H1 (cell line): Measurements from ENCODE around the gene CNOT10. TPM values are rescaled to one million over a fixed set of nuclear protein-coding genes. Genes with fewer than 3 reads are reported as not detected.

ENCODE experiments used
- CTCF ChIA-PET: fragments of 300-600 bp; sonication (Branson Sonifier 250); formaldehyde crosslinking; loops from one replicate; lab custom pipeline; 2021; ENCODE audit not compliant: partially characterized antibody; lab: Charles Lee
- POLR2A ChIA-PET: fragments of 300-600 bp; sonication (Branson Sonifier 250); formaldehyde crosslinking; loops from one replicate; lab custom pipeline; 2021; ENCODE audit warnings: inconsistent platforms; ENCODE audit not compliant: partially characterized antibody; lab: Charles Lee
- DNase-seq, 2 experiments: peaks; one replicate each; pipeline versions ENCODE4 v3.0.0 to v3.0.0-alpha.2; 2010 to 2022; ENCODE audit warnings: low spot score in 2 of 2, low read depth in 1 of 2, mixed read lengths in 1 of 2
- FAIRE-seq: peaks from 2 replicates; lab custom pipeline; 2011; peaks lifted over from hg19 to GRCh38; lab: Jason Lieb, UNC
- H2AFZ ChIP-seq: 2 replicates; pipeline ENCODE4 v1.8.1; 2012; ENCODE audit warnings: low read length, inconsistent platforms
- H2AK5ac ChIP-seq: 2 replicates; pipeline ENCODE4 v1.6.1; 2013; ENCODE audit warnings: low read depth, low read length
- H2BK120ac ChIP-seq: replicated peaks from 2 replicates; pipeline ENCODE3; 2013; ENCODE audit warnings: low read depth, low read length, inconsistent platforms
- H2BK12ac ChIP-seq: 2 replicates; pipeline ENCODE4 v1.6.1; 2013; ENCODE audit warnings: low read depth, low read length
- H2BK15ac ChIP-seq: 2 replicates; pipeline ENCODE4 v1.6.1; 2013; ENCODE audit warnings: low read length
- H2BK20ac ChIP-seq: 2 replicates; pipeline ENCODE4 v1.6.1; 2013; ENCODE audit warnings: low read length
- H2BK5ac ChIP-seq: 2 replicates; pipeline ENCODE4 v1.6.1; 2013; ENCODE audit warnings: low read depth, low read length
- H3K14ac ChIP-seq: 2 replicates; pipeline ENCODE4 v1.6.1; 2013; ENCODE audit warnings: inconsistent platforms; ENCODE audit not compliant: insufficient read length
- H3K18ac ChIP-seq: 2 replicates; pipeline ENCODE4 v1.6.1; 2013; ENCODE audit warnings: low read length; ENCODE audit errors: extremely low read depth
- H3K23ac ChIP-seq: 2 replicates; pipeline ENCODE4 v1.6.1; 2013; ENCODE audit warnings: inconsistent platforms; ENCODE audit not compliant: insufficient read length
- H3K23me2 ChIP-seq: 2 replicates; pipeline ENCODE4 v1.6.1; 2013; ENCODE audit warnings: low read depth, low read length
- H3K27ac ChIP-seq: 2 replicates; pipeline ENCODE4 v1.6.1; 2011; ENCODE audit warnings: low read depth, low read length, inconsistent platforms
- H3K27me3 ChIP-seq, 4 experiments: replicated peaks in 1 of 4; 1 replicate in 1 of 4; 2 replicates in 3 of 4; pipeline versions ENCODE4 v1.6.1 to v1.8.1; 2011 to 2013; ENCODE audit warnings: low read length in 3 of 4, mild to moderate bottlenecking in 3 of 4, inconsistent platforms in 2 of 4, mixed read lengths in 2 of 4, moderate library complexity in 1 of 4; ENCODE audit not compliant: control insufficient read depth in 3 of 4, insufficient read depth in 3 of 4; ENCODE audit errors: extremely low read depth in 1 of 4
- H3K36me3 ChIP-seq, 4 experiments: 2 replicates each; pipeline versions ENCODE4 v1.6.1 to v1.8.1; 2011 to 2013; ENCODE audit warnings: mild to moderate bottlenecking in 4 of 4, low read length in 3 of 4, moderate library complexity in 2 of 4, control low read depth in 1 of 4, inconsistent platforms in 1 of 4; ENCODE audit not compliant: insufficient read depth in 4 of 4, control insufficient read depth in 2 of 4
- H3K4ac ChIP-seq: replicated peaks from 2 replicates; pipeline ENCODE3; 2013; ENCODE audit warnings: low read length, low read depth, mixed read lengths, inconsistent platforms; ENCODE audit not compliant: insufficient read length
- H3K4me1 ChIP-seq, 4 experiments: replicated peaks in 1 of 4; 1 replicate in 1 of 4; 2 replicates in 3 of 4; pipeline versions ENCODE4 v1.6.1 to v1.8.1; 2011 to 2013; ENCODE audit warnings: low read length in 3 of 4, inconsistent platforms in 2 of 4, mixed read lengths in 1 of 4; ENCODE audit not compliant: insufficient read depth in 4 of 4, control insufficient read depth in 3 of 4
- H3K4me2 ChIP-seq, 2 experiments: 2 replicates each; pipeline versions ENCODE4 v1.6.1 to v1.8.1; 2011 to 2013; ENCODE audit warnings: low read depth in 2 of 2, low read length in 2 of 2, control low read depth in 1 of 2, inconsistent platforms in 1 of 2, mild to moderate bottlenecking in 1 of 2; ENCODE audit not compliant: insufficient read depth in 1 of 2
- H3K4me3 ChIP-seq, 4 experiments: fragments of 200-600, 300-600 bp in 1 of 4; sonication (generic), shearing (Covaris generic), sonication (Bioruptor Twin) in 1 of 4; 2 replicates each; pipeline versions ENCODE4 v1.5.1 to v1.8.1; 2011 to 2016; ENCODE audit warnings: low read length in 4 of 4, low read depth in 3 of 4, control low read depth in 2 of 4, inconsistent platforms in 2 of 4, mild to moderate bottlenecking in 2 of 4, mixed read lengths in 1 of 4, moderate library complexity in 1 of 4; ENCODE audit not compliant: insufficient read depth in 2 of 4; ENCODE audit errors: extremely low read depth in 1 of 4
- H3K56ac ChIP-seq: replicated peaks from 2 replicates; pipeline ENCODE3; 2013; ENCODE audit warnings: low read depth, mild to moderate bottlenecking, mixed read lengths, low read length, inconsistent platforms; ENCODE audit not compliant: insufficient read length
- H3K79me1 ChIP-seq: 2 replicates; pipeline ENCODE4 v1.6.1; 2013; ENCODE audit warnings: low read depth, low read length, control low read depth
- H3K79me2 ChIP-seq, 2 experiments: 2 replicates each; pipeline versions ENCODE4 v1.6.1 to v1.8.1; 2012 to 2013; ENCODE audit warnings: low read length in 2 of 2, mild to moderate bottlenecking in 2 of 2, inconsistent platforms in 1 of 2; ENCODE audit not compliant: insufficient read depth in 2 of 2, control insufficient read depth in 1 of 2
- H3K9ac ChIP-seq, 4 experiments: replicated peaks in 1 of 4; 1 replicate in 1 of 4; 2 replicates in 3 of 4; pipeline versions ENCODE4 v1.6.1 to v1.8.1; 2011 to 2013; ENCODE audit warnings: low read depth in 3 of 4, low read length in 3 of 4, control low read depth in 2 of 4, mild to moderate bottlenecking in 2 of 4, moderate library complexity in 2 of 4, inconsistent platforms in 1 of 4; ENCODE audit errors: extremely low read depth in 1 of 4
- H3K9me3 ChIP-seq, 2 experiments: 2 replicates each; pipeline versions ENCODE4 v1.6.1 to v1.8.1; 2012 to 2013; ENCODE audit warnings: mild to moderate bottlenecking in 2 of 2, moderate library complexity in 2 of 2, control low read depth in 1 of 2, inconsistent platforms in 1 of 2, low read depth in 1 of 2, low read length in 1 of 2, mixed read lengths in 1 of 2; ENCODE audit not compliant: insufficient read depth in 2 of 2
- H4K20me1 ChIP-seq, 2 experiments: replicated peaks in 1 of 2; 2 replicates each; pipeline versions ENCODE3 to v1.8.1; 2011 to 2013; ENCODE audit warnings: inconsistent platforms in 2 of 2, low read length in 2 of 2, mild to moderate bottlenecking in 1 of 2; ENCODE audit not compliant: insufficient read depth in 2 of 2, control insufficient read depth in 1 of 2
- H4K5ac ChIP-seq: 2 replicates; pipeline ENCODE4 v1.6.1; 2013; ENCODE audit warnings: low read length, low read depth, mixed read lengths, inconsistent platforms; ENCODE audit not compliant: insufficient read length
- H4K8ac ChIP-seq: 2 replicates; pipeline ENCODE4 v1.8.0; 2013; ENCODE audit warnings: mild to moderate bottlenecking, moderate library complexity, low read length, inconsistent platforms; ENCODE audit not compliant: insufficient read depth; ENCODE audit errors: extremely low read depth
- H4K91ac ChIP-seq: replicated peaks from 2 replicates; pipeline ENCODE3; 2013; ENCODE audit warnings: low read length, mixed read lengths, inconsistent platforms; ENCODE audit not compliant: insufficient read length
- POLR2AphosphoS5 ChIP-seq: IDR thresholded peaks from 2 replicates; pipeline ENCODE4 v1.6.1; 2011; ENCODE audit warnings: low read depth, low read length
- RAD21 ChIP-seq, 2 experiments: IDR thresholded peaks in 1 of 2; conservative IDR thresholded peaks in 1 of 2; 2 replicates each; pipeline ENCODE4 v1.6.1; 2011; ENCODE audit warnings: low read depth in 2 of 2, low read length in 2 of 2, improper control_type of control experiment in 1 of 2, inconsistent platforms in 1 of 2, mild to moderate bottlenecking in 1 of 2, moderate library complexity in 1 of 2
- RFX5 ChIP-seq: IDR thresholded peaks from 2 replicates; pipeline ENCODE4 v1.6.1; 2011; ENCODE audit warnings: low read depth, low read length, improper control_type of control experiment, borderline replicate concordance
- SIRT6 ChIP-seq: IDR thresholded peaks from one replicate; pipeline ENCODE4 v1.7.1; 2012; ENCODE audit warnings: low read length, inconsistent platforms
- SIX5 ChIP-seq: IDR thresholded peaks from 2 replicates; pipeline ENCODE4 v1.6.1; 2011; ENCODE audit warnings: mild to moderate bottlenecking, low read depth, low read length
- SRF ChIP-seq: IDR thresholded peaks from 2 replicates; pipeline ENCODE4 v1.6.1; 2011; ENCODE audit warnings: mild to moderate bottlenecking, low read depth, low read length, moderate library complexity
- YY1 ChIP-seq: IDR thresholded peaks from 2 replicates; pipeline ENCODE4 v1.6.1; 2011; ENCODE audit warnings: low read depth, mild to moderate bottlenecking, low read length
- ZNF274 ChIP-seq: IDR thresholded peaks from 2 replicates; pipeline ENCODE4 v1.7.0; 2012; ENCODE audit warnings: low read length, borderline replicate concordance; ENCODE audit errors: extremely low read depth
- WGBS, 2 experiments: shearing (Covaris generic) in 1 of 2; methylation state at CpG; one replicate each; pipeline versions ENCODE4 v1.1.6 to v1.1.7; 2013 to 2015; ENCODE audit warnings: low lambda C conversion rate in 2 of 2, mixed read lengths in 2 of 2, inconsistent platforms in 1 of 2, low coverage in 1 of 2, missing lambda C conversion rate in 1 of 2; ENCODE audit not compliant: insufficient replicate concordance in 2 of 2, insufficient coverage in 1 of 2, insufficient read length in 1 of 2; ENCODE audit errors: extremely low coverage in 1 of 2, missing lambda C conversion rate in 1 of 2; 5-methylcytosine and 5-hydroxymethylcytosine counted together
- polyA plus RNA-seq, 7 experiments: library from polyadenylated mRNA; depleted of rRNA in 3 of 7; stranded (reverse) in 5 of 7; unstranded in 2 of 7; fragments of >200 nt in 5 of 7; fragments of 200-250 nt in 2 of 7; gene quantifications; 1 replicate in 5 of 7; 2 replicates in 1 of 7; 4 replicates in 1 of 7; pipeline versions ENCODE4 v1.2.1 to v1.2.3, GENCODE V29; 2011 to 2013; ENCODE audit warnings: missing spikeins in 2 of 7, mixed read lengths in 2 of 7
- total RNA-seq: library from RNA; stranded (reverse); fragmentation: NEBNext Ultra II Directional; extraction: Animal tissue kit (Norgen Biotek cat#: 25700); gene quantifications from 2 replicates; pipeline ENCODE4 v1.2.1, GENCODE V29; 2021
- TF ChIP-seq, protein P1 (sequence below), 3 experiments: IDR thresholded peaks; 1 replicate in 2 of 3; 2 replicates in 1 of 3; pipeline versions ENCODE4 v1.5.1 to v1.6.1; 2011; ENCODE audit warnings: low read length in 3 of 3, mild to moderate bottlenecking in 3 of 3, inconsistent platforms in 2 of 3, low read depth in 1 of 3, moderate library complexity in 1 of 3; ENCODE audit not compliant: insufficient read depth in 1 of 3; ENCODE audit errors: control extremely low read depth in 1 of 3

Gene CNOT10
- total and polyA plus RNA-seq, 2 of the 8 experiments (the other 6 are each of a cell fraction or from before 2014, with no cell fraction given): 39.9 to 55.9 TPM

DNA sequence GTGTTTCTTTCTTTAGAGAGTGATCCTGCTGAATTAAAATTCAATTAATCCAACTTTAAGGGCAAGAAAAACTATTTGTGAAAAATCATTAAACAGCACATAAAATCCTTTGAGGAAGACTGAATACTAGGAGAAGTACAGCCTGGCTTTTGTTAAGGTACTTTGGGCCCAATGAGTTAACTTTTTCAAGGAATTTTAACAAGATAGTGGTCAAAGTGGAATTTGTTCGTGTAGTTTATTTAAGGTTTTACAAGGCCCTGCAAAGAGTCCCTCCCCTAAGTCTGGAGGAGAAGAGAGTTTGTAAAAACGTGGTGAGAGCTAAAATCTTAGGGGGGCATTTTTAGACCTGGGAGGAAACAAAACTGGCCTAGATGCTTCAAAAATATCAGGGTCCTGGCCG lies 106.8 kb downstream of the CNOT10 start:
- 93% methylated on average over 3 of the region's 3 CpGs; no CpG with 5 or more reads in 1 of the 2 experiments for WGBS, 2 experiments

More for the DNA sequence above, 106.8 kb downstream of the CNOT10 start:
- H3K79me1 ChIP-seq: peaks cover 3% of the 10 kb centered on the region; the same call in 1 of the 2 replicates
- peaks cover 0 to 4% of the 10 kb centered on the region in 2 experiments; a peak in 2 of 4 replicates for H3K79me2 ChIP-seq
- H3K36me3 ChIP-seq: peaks cover 0 to 12% (median 0%) of the 10 kb centered on the region in 4 experiments; a peak in 1 of 8 replicates
- H4K5ac ChIP-seq: no peak overlapping the region
- H3K9ac ChIP-seq: no peak overlapping the region
- H3K14ac ChIP-seq: no peak overlapping the region
- H3K27me3 ChIP-seq: no peaks in the 10 kb centered on the region
- FAIRE-seq (no peak), DNase-seq (no peak)
- H2AK5ac ChIP-seq: no peak overlapping the region
- H2BK120ac ChIP-seq: no peak overlapping the region
- H3K4me3 ChIP-seq: no peak overlapping the region
- no peak overlapping the region for H3K23ac ChIP-seq
- no peak overlapping the region for H2BK15ac ChIP-seq
- peaks cover 0 to 3% (median under 1%) of the 10 kb centered on the region in 4 experiments; a peak in 3 of 7 replicates for H3K4me1 ChIP-seq
- H3K27ac ChIP-seq: no peak overlapping the region
- ChIA-PET POLR2A (interaction anchor here (0.7 to 7.5 kb wide), 8 partner anchors 10 to 81 kb away, joined by 3 to 74 read pairs (median 4); no protein-coding TSS in a partner anchor), CTCF (interaction anchor here (0.9 to 1.6 kb wide), 6 partner anchors 10 to 72 kb away, joined by 3 to 11 read pairs (median 3); no protein-coding TSS in a partner anchor)
- H3K4ac ChIP-seq: no peak overlapping the region
- H4K8ac ChIP-seq: no peak overlapping the region
- H2BK12ac ChIP-seq: no peak overlapping the region
- no peak overlapping the region for H3K56ac ChIP-seq
- H3K9me3 ChIP-seq: no peaks in the 10 kb centered on the region; a peak in 1 of 4 replicates
- no peak overlapping the region for H4K91ac ChIP-seq
- H4K20me1 ChIP-seq: peaks cover 0 to 2% of the 10 kb centered on the region in 2 experiments
- H2BK20ac ChIP-seq: no peak overlapping the region
- H2AFZ ChIP-seq: no peak overlapping the region
- H2BK5ac ChIP-seq: no peak overlapping the region
- TF ChIP-seq YY1: no peak
- TF ChIP-seq, protein P1, sequence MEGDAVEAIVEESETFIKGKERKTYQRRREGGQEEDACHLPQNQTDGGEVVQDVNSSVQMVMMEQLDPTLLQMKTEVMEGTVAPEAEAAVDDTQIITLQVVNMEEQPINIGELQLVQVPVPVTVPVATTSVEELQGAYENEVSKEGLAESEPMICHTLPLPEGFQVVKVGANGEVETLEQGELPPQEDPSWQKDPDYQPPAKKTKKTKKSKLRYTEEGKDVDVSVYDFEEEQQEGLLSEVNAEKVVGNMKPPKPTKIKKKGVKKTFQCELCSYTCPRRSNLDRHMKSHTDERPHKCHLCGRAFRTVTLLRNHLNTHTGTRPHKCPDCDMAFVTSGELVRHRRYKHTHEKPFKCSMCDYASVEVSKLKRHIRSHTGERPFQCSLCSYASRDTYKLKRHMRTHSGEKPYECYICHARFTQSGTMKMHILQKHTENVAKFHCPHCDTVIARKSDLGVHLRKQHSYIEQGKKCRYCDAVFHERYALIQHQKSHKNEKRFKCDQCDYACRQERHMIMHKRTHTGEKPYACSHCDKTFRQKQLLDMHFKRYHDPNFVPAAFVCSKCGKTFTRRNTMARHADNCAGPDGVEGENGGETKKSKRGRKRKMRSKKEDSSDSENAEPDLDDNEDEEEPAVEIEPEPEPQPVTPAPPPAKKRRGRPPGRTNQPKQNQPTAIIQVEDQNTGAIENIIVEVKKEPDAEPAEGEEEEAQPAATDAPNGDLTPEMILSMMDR (IDR thresholded peaks at IDR 0.05; ENCODE audit: control extremely low read depth in 1 of 3, insufficient read depth in 1 of 3, low read depth in 1 of 3, low read length in 3 of 3): no peak
- TF ChIP-seq ZNF274: no peak
- no peak for TF ChIP-seq RAD21 (IDR thresholded peaks at IDR 0.05 in 1 of 2, conservative IDR thresholded peaks at IDR 0.05 in 1 of 2; ENCODE audit: low read depth in 2 of 2, low read length in 2 of 2)
- TF ChIP-seq SIX5: no peak
- TF ChIP-seq SRF: no peak
- TF ChIP-seq POLR2AphosphoS5: no peak
- no peak for TF ChIP-seq RFX5
- TF ChIP-seq SIRT6: no peak
- TF ChIP-seq, all 59 proteins: peak for 0
- no peak overlapping the region for H3K18ac ChIP-seq
- no peaks in the 10 kb centered on the region for H3K23me2 ChIP-seq
- no peak overlapping the region for H3K4me2 ChIP-seq
